ENCODE results near the gene PDLIM3. TPM values are rescaled to one million over a fixed set of nuclear protein-coding genes. Genes with fewer than 3 reads are reported as not detected.

Gene PDLIM3
- total and polyA plus RNA-seq, 11 donors: 111 to 1,156 (median 246) TPM

- WGBS, 4 donors: 6 to 13% (median 8%) methylated on average over 4 of the region's 4 CpGs
- H3K4me1 ChIP-seq: peaks cover 0 to 39% (median 12%) of the 10 kb centered on the region in 12 donors
- H3K27ac ChIP-seq: peak overlapping the region in 9 of 12 donors; percentile 92 to 99 (median 98)
- intact Hi-C loops (cut with DNase I): loop anchor here in 4 of 10 donors (5.0 to 10.0 kb wide), 4 partner anchors 51 to 61 kb away; no protein-coding TSS in a partner anchor
- peaks cover 0 to 24% (median 0%) of the 10 kb centered on the region in 9 donors for H3K27me3 ChIP-seq
- ATAC-seq (peak; percentile 56 to 68 (median 62)), DNase-seq (peak in 4 of 5 donors; percentile 42 to 69 (median 60))
- TF ChIP-seq POLR2A (IDR thresholded peaks at IDR 0.05): peak in 1 of 2 donors; percentile 30
- TF ChIP-seq CTCF (IDR thresholded peaks at IDR 0.05): no peak
- no peaks in the 10 kb centered on the region for H3K9me3 ChIP-seq
- no peaks in the 10 kb centered on the region for H3K36me3 ChIP-seq
- H3K4me3 ChIP-seq: peak overlapping the region in 7 of 12 donors; percentile 72 to 98 (median 89)
Measured at GRCh38 chr4:185536411-185536709, 1.1 kb upstream of the PDLIM3 start.

GRCh38 chr4:185535612-185536410 lies 504 bp upstream of the PDLIM3 start:
- H3K27me3 ChIP-seq: peaks cover 0 to 24% (median 0%) of the 10 kb centered on the region in 9 donors
- H3K4me3 ChIP-seq: peak overlapping the region; percentile 67 to 98 (median 84)
- WGBS, 4 donors: 7 to 15% (median 11%) methylated on average over 19 to 32 of the region's 32 CpGs
- TF ChIP-seq POLR2A (IDR thresholded peaks at IDR 0.05): no peak
- peak in 1 of 12 donors; percentile 2 for TF ChIP-seq CTCF (IDR thresholded peaks at IDR 0.05)
- intact Hi-C loops (cut with DNase I): loop anchor here in 7 of 10 donors (2.0 to 10.0 kb wide), 6 partner anchors 31 to 61 kb away; no protein-coding TSS in a partner anchor
- peaks cover 0 to 37% (median 8%) of the 10 kb centered on the region in 12 donors for H3K4me1 ChIP-seq
- H3K36me3 ChIP-seq: no peaks in the 10 kb centered on the region
- H3K9me3 ChIP-seq: no peaks in the 10 kb centered on the region
- no peak for ATAC-seq
- H3K27ac ChIP-seq: peak overlapping the region; percentile 84 to 99 (median 97)
- DNase-seq: peak in 2 of 5 donors; percentile 82 to 87

- Histone ChIP-seq H3K27me3 (peaks cover 0 to 24% (median 0%) of the 10 kb centered on the region in 9 donors), H3K27ac (peak overlapping the region; percentile 84 to 99 (median 97)), H3K9me3 (no peaks in the 10 kb centered on the region), H3K4me3 (peak overlapping the region; percentile 67 to 98 (median 84)), H3K4me1 (peaks cover 0 to 43% (median 6%) of the 10 kb centered on the region in 12 donors), H3K36me3 (peaks cover 0 to 5% (median 0%) of the 10 kb centered on the region in 9 donors)
- WGBS, 4 donors: 0 to 3% (median 1%) methylated on average over 6 to 10 of the region's 10 CpGs
- TF ChIP-seq POLR2A (IDR thresholded peaks at IDR 0.05): no peak
- TF ChIP-seq CTCF (IDR thresholded peaks at IDR 0.05): no peak
- intact Hi-C loops (cut with DNase I): loop anchor here in 7 of 10 donors (2.0 to 10.0 kb wide), 5 partner anchors 32 to 62 kb away; partner anchors contain the start of gene CCDC110 (in 1 of the 7)
- ATAC-seq (peak in 3 of 4 donors; percentile 29 to 50 (median 39)), DNase-seq (peak in 1 of 5 donors; percentile 53)
Measured at GRCh38 chr4:185534511-185534865, 819 bp downstream of the PDLIM3 start.

- WGBS, 4 donors: 53 to 74% (median 68%) methylated on average over 6 of the region's 6 CpGs
- TF ChIP-seq POLR2A (IDR thresholded peaks at IDR 0.05) (no peak), CTCF (IDR thresholded peaks at IDR 0.05) (no peak)
- Histone ChIP-seq H3K4me1 (peaks cover 0 to 57% (median 8%) of the 10 kb centered on the region in 12 donors), H3K4me3 (peak overlapping the region; percentile 4 to 98 (median 81)), H3K36me3 (peaks cover 0 to 19% (median 0%) of the 10 kb centered on the region in 9 donors), H3K9me3 (no peaks in the 10 kb centered on the region), H3K27me3 (peaks cover 0 to 24% (median 0%) of the 10 kb centered on the region in 9 donors), H3K27ac (peak overlapping the region in 11 of 12 donors; percentile 24 to 99 (median 96))
- intact Hi-C loops (cut with DNase I): loop anchor here in 3 of 10 donors (5.0 to 10.0 kb wide), 3 partner anchors 34 to 62 kb away; partner anchors contain the start of gene CCDC110 (in 1 of the 3)
- DNase-seq (no peak), ATAC-seq (no peak)
Measured at GRCh38 chr4:185532795-185533324, 2.4 kb downstream of the PDLIM3 start.
